SU-DHL-6 (cell line): Measurements from ENCODE around the gene RNF2.

ENCODE experiments used
- H2AFZ ChIP-seq: fragments of 200-600 bp; sonication (generic); 2 replicates; pipeline ENCODE4 v1.6.1; 2014; ENCODE audit warnings: low read depth, mild to moderate bottlenecking, moderate library complexity, mixed read lengths, antibody characterized with exemption, low read length; ENCODE audit not compliant: severe bottlenecking
- H3F3A ChIP-seq: fragments of 200-600 bp; shearing (Covaris generic); 2 replicates; pipeline ENCODE4 v1.6.0; 2016; ENCODE audit warnings: antibody characterized with exemption, mild to moderate bottlenecking; ENCODE audit not compliant: insufficient read depth
- H3K27ac ChIP-seq: fragments of 200-600 bp; sonication (generic); 2 replicates; pipeline ENCODE4 v1.5.1; 2016; ENCODE audit warnings: low read depth, mild to moderate bottlenecking, low read length, moderate library complexity, mixed read lengths
- H3K27me3 ChIP-seq: fragments of 200-600 bp; sonication (generic), shearing (Covaris generic); 2 replicates; pipeline ENCODE4 v1.6.0; 2014; ENCODE audit warnings: mild to moderate bottlenecking, low read length
- H3K36me3 ChIP-seq: fragments of 200-600 bp; sonication (generic); 2 replicates; pipeline ENCODE4 v1.6.1; 2014; ENCODE audit warnings: mild to moderate bottlenecking, low read length, mixed read lengths
- H3K4me2 ChIP-seq: fragments of 300-600, 200-600 bp; shearing (Covaris generic), sonication (generic); 2 replicates; pipeline ENCODE4 v1.6.0; 2014; ENCODE audit warnings: low read length, low read depth, mild to moderate bottlenecking; ENCODE audit not compliant: poor library complexity, severe bottlenecking
- H3K4me3 ChIP-seq: fragments of 200-600 bp; sonication (generic); 2 replicates; pipeline ENCODE4 v1.5.1; 2014; ENCODE audit warnings: antibody characterized with exemption, low read length, mild to moderate bottlenecking, mixed read lengths; ENCODE audit not compliant: insufficient read depth, poor library complexity, severe bottlenecking
- H3K79me2 ChIP-seq: fragments of 200-600 bp; sonication (generic); 2 replicates; pipeline ENCODE4 v1.6.1; 2014; ENCODE audit warnings: mild to moderate bottlenecking, low read length, moderate library complexity; ENCODE audit not compliant: insufficient read depth
- H3K9ac ChIP-seq: fragments of 200-600 bp; sonication (generic); 2 replicates; pipeline ENCODE4 v1.7.0; 2014; ENCODE audit warnings: mild to moderate bottlenecking, low read length
- H3K9me2 ChIP-seq: fragments of 200-600 bp; sonication (generic); replicated peaks from 2 replicates; pipeline ENCODE4 v1.6.1; 2014; ENCODE audit warnings: low read length; ENCODE audit not compliant: insufficient read depth
- H3K9me3 ChIP-seq: fragments of 200-600 bp; sonication (generic); 2 replicates; pipeline ENCODE4 v1.6.1; 2014; ENCODE audit warnings: low read length, mixed read lengths; ENCODE audit not compliant: insufficient read depth
- H4K20me1 ChIP-seq: fragments of 200-600 bp; sonication (generic); 2 replicates; pipeline ENCODE4 v1.6.1; 2014; ENCODE audit warnings: low read depth, mild to moderate bottlenecking, antibody characterized with exemption, low read length, moderate library complexity, mixed read lengths
- CTCF ChIP-seq: fragments of 200-600 bp; sonication (generic); IDR thresholded peaks from one replicate; pipeline ENCODE4 v1.5.1; 2017; ENCODE audit warnings: antibody characterized with exemption, mild to moderate bottlenecking, low read length, moderate library complexity; ENCODE audit not compliant: insufficient read depth, poor library complexity, severe bottlenecking
- EZH2phosphoT487 ChIP-seq: fragments of 200-600 bp; sonication (generic), shearing (Covaris generic); conservative IDR thresholded peaks from 2 replicates; pipeline ENCODE4 v1.6.1; 2018; ENCODE audit warnings: mild to moderate bottlenecking, antibody characterized with exemption, low read length, moderate library complexity, mixed read lengths

RNF2 gene

GRCh38 chr1:185058876-185059275 is 13.5 kb downstream of the RNF2 start:
- no peak overlapping the region for H3K4me2 ChIP-seq
- no peaks in the 10 kb centered on the region for H3K27me3 ChIP-seq
- H3K9ac ChIP-seq, result no peak overlapping the region
- no peak overlapping the region for H3K4me3 ChIP-seq
- no peak for TF ChIP-seq EZH2phosphoT487
- no peak for TF ChIP-seq CTCF
- no peak overlapping the region for H3K27ac ChIP-seq
- H3K9me3 ChIP-seq, result no peaks in the 10 kb centered on the region
- no peaks in the 10 kb centered on the region for H3F3A ChIP-seq
- H2AFZ ChIP-seq, result no peak overlapping the region
- no peaks in the 10 kb centered on the region for H3K9me2 ChIP-seq
- peaks cover 75% of the 10 kb centered on the region for H3K79me2 ChIP-seq
- 0 out of 2 replicates have a peak, but pooled peaks cover 14% of the 10 kb centered on the region for H4K20me1 ChIP-seq
- peaks cover 4% of the 10 kb centered on the region; the same call in 1 of the 2 replicates for H3K36me3 ChIP-seq

- Histone ChIP-seq H3F3A (no peaks in the 10 kb centered on the region), H3K9ac (no peak overlapping the region), H3K9me2 (no peaks in the 10 kb centered on the region), H3K36me3 (peaks cover 7% of the 10 kb centered on the region; the same call in 1 of the 2 replicates), H4K20me1 (0 out of 2 replicates have a peak, but pooled peaks cover 14% of the 10 kb centered on the region), H3K27ac (no peak overlapping the region), H3K9me3 (no peaks in the 10 kb centered on the region), H3K27me3 (no peaks in the 10 kb centered on the region), H2AFZ (no peak overlapping the region), H3K4me2 (no peak overlapping the region), H3K79me2 (peaks cover 77% of the 10 kb centered on the region), H3K4me3 (no peak overlapping the region)
- TF ChIP-seq EZH2phosphoT487 (no peak), CTCF (no peak)
These were observed 14.7 kb downstream of the RNF2 start for GRCh38 chr1:185059950-185060571.

GRCh38 chr1:185062710-185063370 is 17.5 kb downstream of the RNF2 start:
- H3K27ac ChIP-seq, result no peak overlapping the region
- 0 out of 2 replicates have a peak, but pooled peaks cover 11% of the 10 kb centered on the region for H4K20me1 ChIP-seq
- TF ChIP-seq EZH2phosphoT487, result no peak
- no peak for TF ChIP-seq CTCF
- H2AFZ ChIP-seq, result no peak overlapping the region
- no peaks in the 10 kb centered on the region for H3K9me3 ChIP-seq
- H3F3A ChIP-seq, result no peaks in the 10 kb centered on the region
- no peaks in the 10 kb centered on the region for H3K9me2 ChIP-seq
- no peak overlapping the region for H3K4me2 ChIP-seq
- H3K36me3 ChIP-seq, result peaks cover 7% of the 10 kb centered on the region; the same call in 1 of the 2 replicates
- H3K4me3 ChIP-seq, result no peak overlapping the region
- H3K79me2 ChIP-seq, result peaks cover 93% of the 10 kb centered on the region
- H3K9ac ChIP-seq, result no peak overlapping the region
- H3K27me3 ChIP-seq, result no peaks in the 10 kb centered on the region
